Stimulated activated CD4-positive, alpha-beta T cell treated with anti-CD3 and anti-CD28 coated beads, Interleukin-12 subunit alpha, Interleukin-12 subunit beta, amount 100 ng/mL, for 48 hours (primary cell): ENCODE measurements around the gene PLA2G4A.

Source experiments
- DNase-seq, 3 donors: peaks; one replicate each; pipeline ENCODE4 v3.0.0-alpha.2; 2020; ENCODE audit warnings: low read depth in 2 of 3, low spot score in 1 of 3

Gene PLA2G4A

GRCh38 chr1:186831168-186831567, 2.4 kb downstream of the PLA2G4A start:
- no peak for DNase-seq

GRCh38 chr1:186834399-186834958, 5.7 kb downstream of the PLA2G4A start:
- DNase-seq: no peak

- DNase-seq: no peak
These were observed 6.7 kb downstream of the PLA2G4A start for GRCh38 chr1:186835448-186835847.

GRCh38 chr1:186837806-186838205, 9.1 kb downstream of the PLA2G4A start:
- no peak for DNase-seq

GRCh38 chr1:186838380-186839040, 9.8 kb downstream of the PLA2G4A start:
- no peak for DNase-seq

- DNase-seq: no peak
These were observed 10.3 kb downstream of the PLA2G4A start for GRCh38 chr1:186839041-186839400.

GRCh38 chr1:186841599-186841998, 12.8 kb downstream of the PLA2G4A start:
- no peak for DNase-seq

GRCh38 chr1:186842547-186842946, 13.8 kb downstream of the PLA2G4A start:
- DNase-seq: no peak

GRCh38 chr1:186843226-186843625, 14.5 kb downstream of the PLA2G4A start:
- DNase-seq: no peak

- DNase-seq: no peak
These were observed 15.2 kb downstream of the PLA2G4A start for GRCh38 chr1:186843931-186844330.

- DNase-seq: no peak
These were observed 16.9 kb downstream of the PLA2G4A start for GRCh38 chr1:186845576-186846210.

- no peak for DNase-seq
These were observed 19.9 kb downstream of the PLA2G4A start for GRCh38 chr1:186848509-186849130.

GRCh38 chr1:186849271-186849671, 20.5 kb downstream of the PLA2G4A start:
- DNase-seq: no peak

GRCh38 chr1:186849826-186850225, 21.1 kb downstream of the PLA2G4A start:
- no peak for DNase-seq

- DNase-seq: no peak
These were observed 25.4 kb downstream of the PLA2G4A start for GRCh38 chr1:186854102-186854501.

- no peak for DNase-seq
These were observed 30.2 kb downstream of the PLA2G4A start for GRCh38 chr1:186858923-186859322.

GRCh38 chr1:186859995-186860394, 31.2 kb downstream of the PLA2G4A start:
- DNase-seq: no peak

GRCh38 chr1:186864296-186864695, 35.5 kb downstream of the PLA2G4A start:
- DNase-seq: no peak

GRCh38 chr1:186865253-186865652, 36.5 kb downstream of the PLA2G4A start:
- DNase-seq: no peak

- DNase-seq: no peak
These were observed 37.1 kb downstream of the PLA2G4A start for GRCh38 chr1:186865857-186866256.

- no peak for DNase-seq
These were observed 40.9 kb downstream of the PLA2G4A start for GRCh38 chr1:186869526-186870228.

- DNase-seq: no peak
These were observed 43.0 kb downstream of the PLA2G4A start for GRCh38 chr1:186871784-186872183.
